Measurements from ENCODE around the gene COL19A1.

Gene COL19A1

GRCh38 chr6:70180183-70180900 is 314.0 kb downstream of the COL19A1 start:
- DNase-seq: no peak

GRCh38 chr6:70180901-70181599 is 314.7 kb downstream of the COL19A1 start:
- no peak for DNase-seq

GRCh38 chr6:70183538-70183937 is 317.2 kb downstream of the COL19A1 start:
- DNase-seq: no peak

GRCh38 chr6:70184723-70185122 is 318.4 kb downstream of the COL19A1 start:
- DNase-seq: no peak

- DNase-seq: no peak
Measured at GRCh38 chr6:70186461-70186860, 320.1 kb downstream of the COL19A1 start.

GRCh38 chr6:70188202-70188601 is 321.8 kb downstream of the COL19A1 start:
- DNase-seq: no peak

GRCh38 chr6:70194421-70194820 is 328.1 kb downstream of the COL19A1 start:
- DNase-seq: no peak

GRCh38 chr6:70196531-70196930 is 330.2 kb downstream of the COL19A1 start:
- no peak for DNase-seq

- DNase-seq: no peak
Measured at GRCh38 chr6:70198785-70199184, 332.4 kb downstream of the COL19A1 start.

- no peak for DNase-seq
Measured at GRCh38 chr6:70208235-70208790, 342.0 kb downstream of the COL19A1 start.

- DNase-seq: no peak
Measured at GRCh38 chr6:70210462-70210861, 344.1 kb downstream of the COL19A1 start.

GRCh38 chr6:70215460-70216108 is 349.2 kb downstream of the COL19A1 start:
- DNase-seq: no peak

- no peak for DNase-seq
Measured at GRCh38 chr6:70216767-70217166, 350.4 kb downstream of the COL19A1 start.

- no peak for DNase-seq
Measured at GRCh38 chr6:70219943-70220613, 353.7 kb downstream of the COL19A1 start.

GRCh38 chr6:70221025-70221714 is 354.8 kb downstream of the COL19A1 start:
- DNase-seq: peak; percentile 22

GRCh38 chr6:70221715-70222438 is 355.5 kb downstream of the COL19A1 start:
- no peak for DNase-seq

- DNase-seq: no peak
Measured at GRCh38 chr6:70222439-70222749, 356.0 kb downstream of the COL19A1 start.

GRCh38 chr6:70225055-70225454 is 358.7 kb downstream of the COL19A1 start:
- DNase-seq: no peak

- DNase-seq: no peak
Measured at GRCh38 chr6:70231311-70231710, 365.0 kb downstream of the COL19A1 start.

- DNase-seq: no peak
Measured at GRCh38 chr6:70234561-70235236, 368.3 kb downstream of the COL19A1 start.

GRCh38 chr6:70236343-70236742 is 370.0 kb downstream of the COL19A1 start:
- no peak for DNase-seq

Measured in NCI-H146 (cell line).